Cerebellar nuclear complex (tissue), 1 donor: ENCODE results near the gene ARHGAP15.
"Not testable (repeated sequence)": the region's sequence is repeated elsewhere in the genome, so short reads cannot be mapped to it uniquely, and the experiment has no call there.

Experiments used
- DNase-seq, 2 experiments: peaks; one replicate each; lab custom pipeline; 2025; lab: John Stamatoyannopoulos, UW

ARHGAP15 gene

GRCh38 chr2:143128681-143129580 is at the start of gene ARHGAP15:
TSS of gene ARHGAP15 (plus strand) at chr2:143129419.
- no peak for DNase-seq

GRCh38 chr2:143081616-143082015 is 47.6 kb upstream of the ARHGAP15 start:
- no peak for DNase-seq

- no peak for DNase-seq
These were observed 45.6 kb upstream of the ARHGAP15 start for GRCh38 chr2:143083636-143084035.

GRCh38 chr2:143084462-143084861 is 44.8 kb upstream of the ARHGAP15 start:
- DNase-seq: no peak

GRCh38 chr2:143085125-143085784 is 44.0 kb upstream of the ARHGAP15 start:
- DNase-seq: no peak

GRCh38 chr2:143087033-143087432 is 42.2 kb upstream of the ARHGAP15 start:
- no peak for DNase-seq

- no peak for DNase-seq
These were observed 40.8 kb upstream of the ARHGAP15 start for GRCh38 chr2:143088388-143088787.

- DNase-seq: not testable (repeated sequence)
These were observed 39.7 kb upstream of the ARHGAP15 start for GRCh38 chr2:143089520-143089919.

- DNase-seq: no peak
These were observed 18.3 kb upstream of the ARHGAP15 start for GRCh38 chr2:143110758-143111428.

GRCh38 chr2:143117225-143117624 is 12.0 kb upstream of the ARHGAP15 start:
- DNase-seq: no peak

- DNase-seq: no peak
These were observed 8.1 kb upstream of the ARHGAP15 start for GRCh38 chr2:143121079-143121478.

GRCh38 chr2:143121957-143122356 is 7.3 kb upstream of the ARHGAP15 start:
- DNase-seq: no peak

- no peak for DNase-seq
These were observed 5.3 kb upstream of the ARHGAP15 start for GRCh38 chr2:143123911-143124310.

GRCh38 chr2:143124445-143124844 is 4.8 kb upstream of the ARHGAP15 start:
- DNase-seq: no peak

GRCh38 chr2:143125717-143126116 is 3.5 kb upstream of the ARHGAP15 start:
- DNase-seq: no peak

- DNase-seq: no peak
These were observed 3.1 kb downstream of the ARHGAP15 start for GRCh38 chr2:143132355-143132754.

- no peak for DNase-seq
These were observed 4.6 kb downstream of the ARHGAP15 start for GRCh38 chr2:143133783-143134182.

GRCh38 chr2:143138292-143138691 is 9.1 kb downstream of the ARHGAP15 start:
- DNase-seq: no peak

- DNase-seq: no peak
These were observed 10.7 kb downstream of the ARHGAP15 start for GRCh38 chr2:143139835-143140393.

GRCh38 chr2:143140864-143141661 is 11.8 kb downstream of the ARHGAP15 start:
- DNase-seq: no peak

GRCh38 chr2:143142598-143142997 is 13.4 kb downstream of the ARHGAP15 start:
- DNase-seq: no peak
